ENCODE measurements around the gene LIM2.
"Not testable (repeated sequence)": the region's sequence is repeated elsewhere in the genome, so short reads cannot be mapped to it uniquely, and the experiment has no call there.

Gene LIM2

GRCh38 chr19:51387924-51388389 is at the start of gene LIM2:
Gene LIM2, minus strand, starts transcription at chr19:51387974. Its CDS starts 531 bp downstream, at chr19:51387443.
- DNase-seq (ENCODE audit: low read depth), result no peak

- no peak for DNase-seq (ENCODE audit: low read depth)
Measured at GRCh38 chr19:51434456-51434855, 46.7 kb upstream of the LIM2 start.

GRCh38 chr19:51433043-51433442 is 45.3 kb upstream of the LIM2 start:
- DNase-seq (ENCODE audit: low read depth), result no peak

DNA sequence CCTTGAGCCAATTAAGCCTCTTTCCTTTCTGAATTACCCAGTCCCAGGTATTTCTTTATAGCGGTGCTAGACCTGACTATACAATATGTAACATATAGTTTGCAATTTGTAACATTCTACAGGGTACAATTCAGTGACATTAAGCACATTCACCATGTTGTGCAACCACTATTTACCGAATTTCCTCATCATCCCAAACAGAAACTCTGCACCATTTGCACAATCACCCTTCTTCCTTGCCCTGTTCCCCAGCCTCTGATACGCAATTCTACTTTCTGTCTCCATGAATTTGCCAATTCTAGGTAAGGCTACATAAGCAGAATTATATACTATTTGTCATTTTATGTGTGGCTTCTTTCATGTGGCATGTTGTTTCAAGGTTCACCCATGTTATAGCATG is 43.4 kb upstream of the LIM2 start:
- no peak for DNase-seq (ENCODE audit: low read depth)

DNA sequence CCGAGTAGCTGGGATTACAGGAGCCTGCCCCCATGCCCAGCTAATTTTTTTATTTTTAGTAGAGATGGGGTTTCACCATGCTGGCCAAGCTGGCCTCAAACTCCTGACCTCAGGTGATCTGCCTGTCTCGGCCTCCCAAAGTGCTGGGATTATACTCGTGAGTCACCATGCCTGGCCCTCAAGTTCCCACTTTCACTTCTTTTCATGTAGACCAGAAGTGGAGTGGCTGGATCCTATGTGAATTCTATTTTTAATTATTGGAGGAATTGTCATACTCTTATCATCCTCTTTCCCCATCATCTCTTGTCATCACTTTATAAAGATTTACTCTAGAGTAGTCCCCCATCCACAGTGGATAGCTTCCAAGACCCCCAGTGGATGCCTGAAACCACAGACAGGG is 42.4 kb upstream of the LIM2 start:
- DNase-seq (ENCODE audit: low read depth), result no peak

GRCh38 chr19:51427201-51427600 is 39.4 kb upstream of the LIM2 start:
- no peak for DNase-seq (ENCODE audit: low read depth)

- DNase-seq (ENCODE audit: low read depth), result peak; percentile 82
Measured at GRCh38 chr19:51422053-51422448, 34.3 kb upstream of the LIM2 start.

GRCh38 chr19:51421229-51422052 is 33.7 kb upstream of the LIM2 start:
- DNase-seq (ENCODE audit: low read depth), result no peak

DNA sequence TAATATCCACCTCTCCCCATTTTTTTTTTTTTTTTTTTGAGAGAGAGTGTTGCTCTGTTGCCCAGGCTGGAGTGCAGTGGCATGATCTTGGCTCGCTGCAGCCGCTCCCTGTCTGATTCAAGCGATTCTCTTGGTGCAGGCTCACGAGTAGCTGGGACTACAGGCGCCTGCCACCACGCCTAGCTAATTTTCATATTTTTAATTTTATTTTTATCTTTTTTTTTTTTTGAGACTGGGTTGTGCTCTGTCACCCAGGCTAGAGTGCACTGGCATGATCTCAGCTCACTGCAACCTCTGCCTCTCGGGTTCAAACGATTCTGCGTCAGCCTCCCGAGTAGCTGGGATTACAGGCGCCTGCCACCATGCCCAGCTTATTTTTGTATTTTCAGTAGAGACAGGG is 32.7 kb upstream of the LIM2 start:
- DNase-seq (ENCODE audit: low read depth), result not testable (repeated sequence)

- no peak for DNase-seq (ENCODE audit: low read depth)
Measured at GRCh38 chr19:51418707-51419106, 30.9 kb upstream of the LIM2 start.

DNA sequence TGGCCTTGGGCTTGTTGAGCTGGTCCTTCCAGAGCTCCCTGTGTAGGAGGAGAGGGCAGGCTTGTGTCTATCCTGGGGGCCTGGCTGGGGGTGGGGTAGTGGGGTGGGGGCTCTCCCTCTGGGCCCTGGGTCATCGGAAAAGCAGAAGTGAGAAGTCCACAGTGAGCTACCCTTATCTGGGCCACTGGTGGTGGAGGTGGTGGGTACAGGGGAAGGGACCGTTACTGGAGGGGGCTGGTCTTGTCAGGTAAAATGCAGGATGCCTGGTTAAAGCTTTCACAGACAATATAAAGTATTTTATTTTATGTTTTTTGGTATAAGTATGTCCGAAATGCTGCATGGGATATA is 30.0 kb upstream of the LIM2 start:
- DNase-seq (ENCODE audit: low read depth), result no peak

DNA sequence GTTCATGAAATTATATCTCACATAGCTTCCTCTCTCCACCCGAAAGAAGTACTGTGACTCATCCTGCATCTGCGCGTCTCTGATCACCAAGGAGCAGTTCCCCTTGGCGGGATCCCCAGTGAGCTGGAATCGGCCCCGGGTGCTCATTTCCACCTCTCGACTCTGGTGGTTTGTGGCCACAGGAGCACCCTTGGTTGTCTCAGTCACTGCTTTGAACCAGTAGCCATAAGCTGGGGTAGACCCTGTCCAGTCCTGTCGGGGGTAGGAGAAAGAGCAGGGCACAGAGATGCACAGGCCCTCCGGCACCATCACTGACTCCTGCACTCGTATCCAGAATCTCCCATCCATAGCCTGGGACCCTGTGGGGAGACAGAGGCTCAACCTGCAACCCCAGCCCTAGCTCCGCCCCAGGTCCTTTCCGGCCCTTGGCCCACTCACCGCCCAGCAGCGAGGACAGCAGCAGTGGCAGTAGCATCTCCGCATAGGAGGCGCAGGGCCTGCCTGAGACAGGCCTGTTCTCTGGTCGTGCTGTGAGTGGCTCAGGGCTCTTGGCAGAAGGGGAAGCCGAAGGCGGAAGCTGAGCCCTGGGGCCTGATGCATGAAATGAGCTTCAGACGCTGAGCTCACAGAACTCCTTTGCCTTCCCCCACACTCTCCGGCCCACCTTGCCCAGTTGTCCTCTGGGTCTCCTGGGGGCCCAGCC is 29.5 kb upstream of the LIM2 start, which contains the start of gene SIGLEC10:
Gene SIGLEC10, minus strand, starts transcription at position 536 of the 703 bp plus-strand sequence. Its CDS starts 61 bp downstream, at position 475.
- DNase-seq (ENCODE audit: low read depth), result no peak

DNA sequence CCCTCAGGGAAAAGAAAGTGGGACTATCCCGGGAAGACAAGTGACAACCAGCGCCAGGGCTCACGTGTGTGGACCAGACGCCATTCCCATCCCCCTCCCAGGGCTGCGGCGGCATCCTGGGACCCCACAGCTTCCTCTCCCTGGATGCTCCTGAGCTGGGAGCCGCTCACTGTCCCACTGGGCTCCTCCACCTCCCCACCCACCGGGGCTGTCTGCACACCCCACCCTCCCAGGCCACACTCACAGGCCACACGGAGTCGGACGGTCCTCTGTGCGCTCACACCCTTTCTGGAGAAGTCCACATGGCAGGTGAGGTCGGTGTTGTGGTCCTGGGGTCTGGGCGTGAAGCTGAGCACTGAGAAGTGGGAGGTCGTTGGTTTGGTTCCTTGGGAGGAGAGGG is 28.6 kb upstream of the LIM2 start:
- DNase-seq (ENCODE audit: low read depth), result not testable (repeated sequence)

- DNase-seq (ENCODE audit: low read depth), result no peak
Measured at GRCh38 chr19:51415187-51415586, 27.4 kb upstream of the LIM2 start.

- no peak for DNase-seq (ENCODE audit: low read depth)
Measured at GRCh38 chr19:51410950-51411748, 23.4 kb upstream of the LIM2 start.

GRCh38 chr19:51407511-51408131 is 19.8 kb upstream of the LIM2 start:
- no peak for DNase-seq (ENCODE audit: low read depth)

GRCh38 chr19:51402117-51402516 is 14.3 kb upstream of the LIM2 start:
- no peak for DNase-seq (ENCODE audit: low read depth)

DNA sequence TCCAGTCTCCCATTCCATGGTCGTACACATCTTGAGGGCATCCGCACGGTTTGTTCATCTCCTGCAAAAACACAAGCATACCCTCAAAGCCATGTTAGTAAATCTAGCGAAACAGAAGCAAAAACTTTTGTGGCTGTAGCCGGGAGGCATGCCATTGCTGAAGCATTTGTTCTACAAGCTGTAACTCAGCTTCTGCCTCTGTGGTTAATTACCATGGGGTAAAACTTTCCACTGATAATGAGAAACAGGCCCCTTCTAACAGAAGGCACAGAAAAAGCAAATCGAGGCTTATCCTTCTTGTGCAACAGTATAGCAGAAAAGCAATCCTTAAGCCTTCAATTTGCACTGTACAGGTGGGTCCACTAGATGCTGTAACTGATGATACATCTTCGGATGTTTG is 12.2 kb upstream of the LIM2 start:
- not testable (repeated sequence) for DNase-seq (ENCODE audit: low read depth)

- DNase-seq (ENCODE audit: low read depth), result no peak
Measured at GRCh38 chr19:51399231-51399630, 11.5 kb upstream of the LIM2 start.

GRCh38 chr19:51398096-51398704 is 10.4 kb upstream of the LIM2 start:
- no peak for DNase-seq (ENCODE audit: low read depth)

GRCh38 chr19:51397453-51397852 is 9.7 kb upstream of the LIM2 start:
- not testable (repeated sequence) for DNase-seq (ENCODE audit: low read depth)

- DNase-seq (ENCODE audit: low read depth), result no peak
Measured at GRCh38 chr19:51396175-51396574, 8.4 kb upstream of the LIM2 start.
